ENCODE results near the gene CRBN. TPM values are rescaled to one million over a fixed set of nuclear protein-coding genes. Genes with fewer than 3 reads are reported as not detected.

The CRBN gene
- total RNA-seq, 2 donors from 2014 or later: 30.0 to 47.7 TPM

DNA sequence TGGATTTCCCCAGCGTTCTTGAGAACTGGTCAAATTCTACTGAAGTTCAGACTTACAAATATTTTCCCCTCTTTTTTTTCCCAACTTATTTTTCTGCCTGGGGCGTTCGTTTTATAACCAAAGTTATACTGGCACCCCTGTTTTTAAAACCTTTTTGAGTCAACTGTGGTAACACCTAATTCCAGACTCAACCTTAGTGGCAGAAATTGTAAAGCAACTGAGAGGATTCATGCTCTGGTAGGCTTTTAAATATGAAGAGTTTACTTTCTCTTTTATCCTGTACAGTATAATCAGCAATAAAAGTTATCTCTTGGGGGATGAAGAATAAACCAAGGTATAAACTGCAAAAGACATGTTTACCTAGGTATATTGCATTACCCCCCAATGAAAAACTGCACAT, 71.6 kb downstream of the CRBN start:
- Histone ChIP-seq H3K9me3 (no peaks in the 10 kb centered on the region), H3K4me1 (no peaks in the 10 kb centered on the region), H3K27ac (no peak overlapping the region), H3K36me3 (no peaks in the 10 kb centered on the region), H3K4me3 (no peak overlapping the region), H3K9ac (ENCODE audit: low read depth in 2 of 2, low read length in 2 of 2) (no peak overlapping the region), H3K27me3 (no peaks in the 10 kb centered on the region)
- TF ChIP-seq CTCF (IDR thresholded peaks at IDR 0.05): no peak
- DNase-seq: no peak
- intact Hi-C loops (cut with DNase I): no loop called here

DNA sequence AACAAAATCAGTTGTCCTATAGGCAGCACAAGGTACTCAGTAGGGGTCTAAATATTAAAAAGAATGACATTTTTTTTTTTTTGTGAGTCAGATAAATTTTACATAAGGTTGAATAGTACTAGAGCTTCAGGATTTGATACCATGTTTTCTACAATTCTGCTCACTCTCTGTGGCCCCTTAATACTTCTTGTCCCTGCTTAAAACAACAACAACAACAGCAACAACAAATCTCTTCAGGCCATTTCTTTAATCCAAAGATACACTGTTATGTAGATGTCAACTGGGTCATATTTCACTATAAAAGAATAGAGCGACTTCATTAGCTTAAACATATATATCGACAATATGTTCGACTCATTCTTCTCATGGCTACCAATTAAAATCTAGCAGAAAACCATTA, 72.3 kb downstream of the CRBN start:
- no peak overlapping the region for H3K27ac ChIP-seq
- H3K4me1 ChIP-seq: no peaks in the 10 kb centered on the region
- no peaks in the 10 kb centered on the region for H3K9me3 ChIP-seq
- no peak overlapping the region for H3K9ac ChIP-seq (ENCODE audit: low read depth in 2 of 2, low read length in 2 of 2)
- H3K4me3 ChIP-seq: no peak overlapping the region
- no peaks in the 10 kb centered on the region for H3K27me3 ChIP-seq
- no peak for DNase-seq
- no peaks in the 10 kb centered on the region for H3K36me3 ChIP-seq
- intact Hi-C loops (cut with DNase I): no loop called here
- no peak for TF ChIP-seq CTCF (IDR thresholded peaks at IDR 0.05)

DNA sequence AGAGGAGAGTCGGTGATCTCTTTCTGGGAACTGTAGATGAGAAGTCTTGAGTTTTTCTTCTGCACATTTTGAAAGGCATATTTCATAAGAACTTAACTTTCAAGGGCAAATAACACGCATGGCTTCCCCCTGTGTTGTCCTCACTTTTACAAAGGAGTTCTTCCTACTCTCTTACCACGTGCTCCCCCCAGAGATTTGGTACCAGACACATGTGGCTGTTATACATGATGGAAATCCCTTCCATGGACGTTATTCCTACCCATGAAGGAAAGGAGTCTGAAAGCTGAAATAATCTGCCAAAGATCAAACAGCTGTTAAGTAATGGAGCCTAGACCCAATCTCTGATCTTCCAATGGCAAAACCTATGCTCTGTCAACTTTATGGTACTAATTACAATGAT, 73.7 kb downstream of the CRBN start:
- no peak for DNase-seq
- no peak for TF ChIP-seq CTCF (IDR thresholded peaks at IDR 0.05)
- no peaks in the 10 kb centered on the region for H3K9me3 ChIP-seq
- no peaks in the 10 kb centered on the region for H3K27me3 ChIP-seq
- no peak overlapping the region for H3K9ac ChIP-seq (ENCODE audit: low read depth in 2 of 2, low read length in 2 of 2)
- intact Hi-C loops (cut with DNase I): no loop called here
- H3K4me1 ChIP-seq: no peaks in the 10 kb centered on the region
- H3K4me3 ChIP-seq: no peak overlapping the region
- no peaks in the 10 kb centered on the region for H3K36me3 ChIP-seq
- no peak overlapping the region for H3K27ac ChIP-seq

DNA sequence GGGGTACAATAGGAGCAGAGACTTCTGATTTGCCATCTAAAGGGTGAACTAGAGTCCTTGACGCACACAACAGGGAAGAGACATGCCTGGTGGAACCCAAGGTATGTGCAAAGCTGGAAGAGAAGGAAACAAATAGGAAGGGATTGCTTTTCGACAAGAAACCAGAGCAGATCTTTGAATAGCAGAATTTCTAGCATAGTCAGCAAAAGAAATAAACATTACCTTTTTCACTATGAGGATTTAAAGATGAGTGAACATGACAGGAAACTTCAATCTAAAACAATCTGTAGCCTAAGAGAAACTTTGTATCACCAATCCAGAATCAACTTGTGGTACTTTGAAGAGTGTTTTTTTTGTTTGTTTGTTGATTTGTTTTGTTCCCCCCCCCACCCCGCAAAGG, 74.2 kb downstream of the CRBN start:
- H3K27ac ChIP-seq: no peak overlapping the region
- no peak for DNase-seq
- no peak overlapping the region for H3K9ac ChIP-seq (ENCODE audit: low read depth in 2 of 2, low read length in 2 of 2)
- H3K36me3 ChIP-seq: no peaks in the 10 kb centered on the region
- H3K4me1 ChIP-seq: no peaks in the 10 kb centered on the region
- no peaks in the 10 kb centered on the region for H3K9me3 ChIP-seq
- no peak overlapping the region for H3K4me3 ChIP-seq
- H3K27me3 ChIP-seq: no peaks in the 10 kb centered on the region
- TF ChIP-seq CTCF (IDR thresholded peaks at IDR 0.05): no peak
- intact Hi-C loops (cut with DNase I): no loop called here

GRCh38 chr3:3102751-3103150, 76.7 kb downstream of the CRBN start:
- no peak overlapping the region for H3K9ac ChIP-seq (ENCODE audit: low read depth in 2 of 2, low read length in 2 of 2)
- H3K4me3 ChIP-seq: no peak overlapping the region
- intact Hi-C loops (cut with DNase I): no loop called here
- H3K27ac ChIP-seq: no peak overlapping the region
- no peaks in the 10 kb centered on the region for H3K27me3 ChIP-seq
- no peaks in the 10 kb centered on the region for H3K9me3 ChIP-seq
- no peaks in the 10 kb centered on the region for H3K36me3 ChIP-seq
- no peak for DNase-seq
- TF ChIP-seq CTCF (IDR thresholded peaks at IDR 0.05): no peak
- H3K4me1 ChIP-seq: no peaks in the 10 kb centered on the region

Measured in colonic mucosa (tissue), 4 donors.